ENCODE data around the gene ACAP1. TPM values are rescaled to one million over a fixed set of nuclear protein-coding genes. Genes with fewer than 3 reads are reported as not detected.

ACAP1 gene
- total and polyA plus RNA-seq, 4 donors, result 1.1 to 7.4 (median 4.7) TPM

DNA sequence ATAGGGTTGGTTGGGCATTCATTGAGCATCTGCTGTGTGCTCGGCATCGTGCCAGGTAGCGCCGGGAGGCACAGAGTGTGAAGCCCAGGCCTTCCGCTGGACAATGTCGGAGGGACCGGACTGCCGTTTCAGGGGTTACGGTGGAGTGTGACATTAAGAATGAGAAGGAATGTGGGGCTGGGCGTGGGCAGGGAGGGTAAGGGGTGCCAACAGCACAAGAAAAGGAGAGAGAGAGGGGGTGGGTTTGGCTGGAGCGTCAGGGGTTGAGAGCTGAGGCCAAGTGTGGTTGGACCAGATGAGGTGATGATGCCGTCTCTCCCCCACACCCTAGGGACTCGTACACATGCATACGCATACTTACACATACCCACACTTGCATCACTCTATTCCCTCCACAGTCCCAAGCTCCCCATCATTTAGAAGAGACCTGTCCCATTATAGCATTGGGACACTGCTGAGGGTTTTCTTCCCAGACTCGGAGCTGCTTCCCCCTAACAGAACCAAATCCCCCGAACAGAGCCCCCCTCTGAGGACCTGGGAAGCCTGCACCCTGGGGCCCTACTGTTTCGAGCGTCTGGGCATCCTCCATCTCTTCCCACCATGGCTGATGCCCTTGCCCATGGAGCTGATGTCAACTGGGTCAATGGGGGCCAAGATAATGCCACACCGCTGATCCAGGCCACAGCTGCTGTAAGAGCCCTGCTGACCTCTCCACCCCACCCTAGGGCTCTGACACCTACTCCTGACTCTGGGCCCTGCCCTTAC lies 12.3 kb downstream of the ACAP1 start (continued):
- TF ChIP-seq YY1 (IDR thresholded peaks at IDR 0.05) (no peak), HNF4A (conservative IDR thresholded peaks at IDR 0.05) (no peak)

GRCh38 chr17:7351665-7352502 lies 15.6 kb downstream of the ACAP1 start, which contains the start of gene KCTD11:
KCTD11 (plus strand) TSS chr17:7352162.
- H3K9ac ChIP-seq (ENCODE audit: low read depth in 1 of 2, low read length in 2 of 2), result peak within 1 kb of the TSS; percentile 45 to 94
- no peaks in the 10 kb centered on the region for H3K9me3 ChIP-seq (ENCODE audit: control insufficient read depth in 4 of 4, low read length in 3 of 4)
- 2% methylated on average over 91 of the region's 91 CpGs for WGBS
- peak within 1 kb of the TSS; percentile 73 to 80 (median 76) for H3K4me3 ChIP-seq (ENCODE audit: low read depth in 1 of 3, low read length in 3 of 3)
- no peak for TF ChIP-seq ZBTB33 (IDR thresholded peaks at IDR 0.05)
- TF ChIP-seq YY1 (IDR thresholded peaks at IDR 0.05), result peak; percentile 33
- TF ChIP-seq GABPA (IDR thresholded peaks at IDR 0.05 in 1 of 2, conservative IDR thresholded peaks at IDR 0.05 in 1 of 2), result no peak
- peak; percentile 50 to 93 for TF ChIP-seq EGR1 (IDR thresholded peaks at IDR 0.05; ENCODE audit: low read depth in 2 of 2)
- peaks cover 5 to 32% (median 16%) of the 10 kb centered on the region in 4 donors for H3K4me1 ChIP-seq (ENCODE audit: control insufficient read depth in 4 of 4, insufficient read depth in 4 of 4, low read length in 3 of 4)
- no peaks in the 10 kb centered on the region for H3K27me3 ChIP-seq (ENCODE audit: control insufficient read depth in 4 of 4, insufficient read depth in 4 of 4, low read length in 3 of 4)
- peak within 1 kb of the TSS; percentile 99 for H3K27ac ChIP-seq (ENCODE audit: low read depth in 1 of 2, low read length in 2 of 2)
- peak; percentile 91 for DNase-seq (ENCODE audit: low spot score)
- H3K36me3 ChIP-seq (ENCODE audit: control insufficient read depth in 4 of 4, insufficient read depth in 3 of 4, low read depth in 1 of 4, low read length in 3 of 4), result no peaks in the 10 kb centered on the region

GRCh38 chr17:7352503-7352889 lies 16.2 kb downstream of the ACAP1 start:
- Histone ChIP-seq H3K27me3 (ENCODE audit: control insufficient read depth in 4 of 4, insufficient read depth in 4 of 4, low read length in 3 of 4) (no peaks in the 10 kb centered on the region), H3K36me3 (ENCODE audit: control insufficient read depth in 4 of 4, insufficient read depth in 3 of 4, low read depth in 1 of 4, low read length in 3 of 4) (no peaks in the 10 kb centered on the region), H3K9me3 (ENCODE audit: control insufficient read depth in 4 of 4, low read length in 3 of 4) (no peaks in the 10 kb centered on the region), H3K9ac (ENCODE audit: low read depth in 1 of 2, low read length in 2 of 2) (peak overlapping the region; percentile 5 to 48), H3K4me1 (ENCODE audit: control insufficient read depth in 4 of 4, insufficient read depth in 4 of 4, low read length in 3 of 4) (peaks cover 5 to 32% (median 16%) of the 10 kb centered on the region in 4 donors), H3K27ac (ENCODE audit: low read depth in 1 of 2, low read length in 2 of 2) (peak overlapping the region; percentile 99), H3K4me3 (ENCODE audit: low read depth in 1 of 3, low read length in 3 of 3) (peak overlapping the region; percentile 73 to 80 (median 76))
- TF ChIP-seq CTCF (IDR thresholded peaks at IDR 0.05; ENCODE audit: low read depth, low read length, missing input control), result peak; percentile 27
- no peak for TF ChIP-seq FOXA1 (IDR thresholded peaks at IDR 0.05)
- no peak for TF ChIP-seq NR2F2 (IDR thresholded peaks at IDR 0.05)
- no peak for TF ChIP-seq FOXA2 (IDR thresholded peaks at IDR 0.05)
- no peak for TF ChIP-seq JUND (IDR thresholded peaks at IDR 0.05)
- no peak for TF ChIP-seq SP1 (IDR thresholded peaks at IDR 0.05)
- no peak for TF ChIP-seq GABPA (IDR thresholded peaks at IDR 0.05 in 1 of 2, conservative IDR thresholded peaks at IDR 0.05 in 1 of 2)
- TF ChIP-seq YY1 (IDR thresholded peaks at IDR 0.05), result no peak
- DNase-seq (ENCODE audit: low spot score), result no peak
- 33% methylated on average over 10 of the region's 10 CpGs for WGBS
